GM10248 (cell line): ENCODE data around the gene PPP5C.

Experiments
- CTCF ChIA-PET: fragments of 300-600 bp; sonication (Branson Sonifier 250); formaldehyde crosslinking; extraction: SDS; loops from one replicate; lab custom pipeline; 2021; ENCODE audit warnings: antibody characterized with exemption; lab: Yijun Ruan, JAX
- POLR2A ChIA-PET: fragments of 350-650 bp; sonication (Branson Sonifier 250); formaldehyde crosslinking; extraction: SDS; loops from one replicate; lab custom pipeline; 2020; ENCODE audit warnings: antibody characterized with exemption; lab: Yijun Ruan, JAX
- DNase-seq: peaks from one replicate; pipeline ENCODE4 v3.0.0; 2012; ENCODE audit errors: extremely low spot score
- TF ChIP-seq, protein P1 (sequence below): IDR thresholded peaks from 2 replicates; pipeline ENCODE4 v1.5.1; 2012; ENCODE audit warnings: mild to moderate bottlenecking, low read depth; ENCODE audit errors: extremely low read depth, missing control alignments, control extremely low read depth

The PPP5C gene

DNA sequence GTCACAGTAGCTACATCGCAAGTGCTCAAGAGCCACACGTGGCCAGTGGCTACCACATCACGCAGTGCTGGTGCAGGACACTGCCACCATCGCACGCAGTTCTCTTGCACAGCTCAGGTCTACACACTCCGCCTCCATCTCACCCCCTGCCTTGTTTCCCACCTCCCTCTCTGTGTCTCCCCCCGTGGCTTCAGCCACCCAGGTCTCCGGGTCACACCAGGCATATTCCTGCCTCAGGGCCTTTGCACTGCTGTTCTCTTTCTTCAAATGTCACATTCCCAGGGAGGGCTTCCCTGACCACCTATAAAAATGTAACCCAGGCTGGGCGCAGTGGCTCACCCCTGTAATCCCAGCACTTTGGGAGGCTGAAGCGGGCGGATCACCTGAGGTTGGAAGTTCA is 55.8 kb downstream of the PPP5C start:
- DNase-seq: no peak
- CTCF ChIA-PET: interaction anchor here (1.0 to 7.5 kb wide), 16 partner anchors 12 to 142 kb away, joined by 3 to 70 read pairs (median 5); no protein-coding TSS in a partner anchor
- TF ChIP-seq, protein P1, sequence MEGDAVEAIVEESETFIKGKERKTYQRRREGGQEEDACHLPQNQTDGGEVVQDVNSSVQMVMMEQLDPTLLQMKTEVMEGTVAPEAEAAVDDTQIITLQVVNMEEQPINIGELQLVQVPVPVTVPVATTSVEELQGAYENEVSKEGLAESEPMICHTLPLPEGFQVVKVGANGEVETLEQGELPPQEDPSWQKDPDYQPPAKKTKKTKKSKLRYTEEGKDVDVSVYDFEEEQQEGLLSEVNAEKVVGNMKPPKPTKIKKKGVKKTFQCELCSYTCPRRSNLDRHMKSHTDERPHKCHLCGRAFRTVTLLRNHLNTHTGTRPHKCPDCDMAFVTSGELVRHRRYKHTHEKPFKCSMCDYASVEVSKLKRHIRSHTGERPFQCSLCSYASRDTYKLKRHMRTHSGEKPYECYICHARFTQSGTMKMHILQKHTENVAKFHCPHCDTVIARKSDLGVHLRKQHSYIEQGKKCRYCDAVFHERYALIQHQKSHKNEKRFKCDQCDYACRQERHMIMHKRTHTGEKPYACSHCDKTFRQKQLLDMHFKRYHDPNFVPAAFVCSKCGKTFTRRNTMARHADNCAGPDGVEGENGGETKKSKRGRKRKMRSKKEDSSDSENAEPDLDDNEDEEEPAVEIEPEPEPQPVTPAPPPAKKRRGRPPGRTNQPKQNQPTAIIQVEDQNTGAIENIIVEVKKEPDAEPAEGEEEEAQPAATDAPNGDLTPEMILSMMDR: no peak

GRCh38 chr19:46404055-46404752 is 57.3 kb downstream of the PPP5C start:
- ChIA-PET POLR2A (no interaction called here), CTCF (interaction anchor here (0.6 to 7.5 kb wide), 4 partner anchors 24 to 107 kb away, joined by 3 to 70 read pairs (median 4); no protein-coding TSS in a partner anchor)
- TF ChIP-seq, protein P1: no peak
- DNase-seq: no peak

More for the DNA sequence above, 55.8 kb downstream of the PPP5C start:
- POLR2A ChIA-PET: no interaction called here

GRCh38 chr19:46404753-46405468 is 58.0 kb downstream of the PPP5C start:
- TF ChIP-seq, protein P1: no peak
- POLR2A ChIA-PET: no interaction called here
- no peak for DNase-seq
- CTCF ChIA-PET: interaction anchor here (1.4 to 7.5 kb wide), 3 partner anchors 9 to 109 kb away, joined by 4 to 70 read pairs (median 13); no protein-coding TSS in a partner anchor

DNA sequence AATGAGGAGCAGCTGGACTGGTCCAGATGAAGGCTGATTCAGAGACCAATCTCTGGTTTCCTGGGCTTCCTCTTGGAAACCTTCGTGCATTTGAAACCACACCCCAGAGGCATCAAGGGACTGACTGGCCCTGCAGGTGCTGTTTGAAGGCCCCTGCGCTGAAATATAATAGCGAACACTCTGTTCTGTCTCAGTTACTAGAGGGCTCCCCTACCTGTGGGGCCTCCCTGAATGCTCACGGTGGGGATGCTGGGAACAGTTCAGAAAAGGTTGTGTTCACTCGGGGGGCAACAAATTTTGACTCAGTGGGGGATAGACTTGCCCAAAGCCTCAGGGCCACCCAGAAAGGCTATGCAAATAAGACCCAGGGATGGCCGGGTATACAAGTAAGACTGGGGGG is 60.1 kb downstream of the PPP5C start:
- ChIA-PET POLR2A (no interaction called here), CTCF (interaction anchor here (2.7 kb wide), 1 partner anchor 11 kb away, joined by 13 read pairs; no protein-coding TSS in a partner anchor)
- TF ChIP-seq, protein P1: no peak
- no peak for DNase-seq

DNA sequence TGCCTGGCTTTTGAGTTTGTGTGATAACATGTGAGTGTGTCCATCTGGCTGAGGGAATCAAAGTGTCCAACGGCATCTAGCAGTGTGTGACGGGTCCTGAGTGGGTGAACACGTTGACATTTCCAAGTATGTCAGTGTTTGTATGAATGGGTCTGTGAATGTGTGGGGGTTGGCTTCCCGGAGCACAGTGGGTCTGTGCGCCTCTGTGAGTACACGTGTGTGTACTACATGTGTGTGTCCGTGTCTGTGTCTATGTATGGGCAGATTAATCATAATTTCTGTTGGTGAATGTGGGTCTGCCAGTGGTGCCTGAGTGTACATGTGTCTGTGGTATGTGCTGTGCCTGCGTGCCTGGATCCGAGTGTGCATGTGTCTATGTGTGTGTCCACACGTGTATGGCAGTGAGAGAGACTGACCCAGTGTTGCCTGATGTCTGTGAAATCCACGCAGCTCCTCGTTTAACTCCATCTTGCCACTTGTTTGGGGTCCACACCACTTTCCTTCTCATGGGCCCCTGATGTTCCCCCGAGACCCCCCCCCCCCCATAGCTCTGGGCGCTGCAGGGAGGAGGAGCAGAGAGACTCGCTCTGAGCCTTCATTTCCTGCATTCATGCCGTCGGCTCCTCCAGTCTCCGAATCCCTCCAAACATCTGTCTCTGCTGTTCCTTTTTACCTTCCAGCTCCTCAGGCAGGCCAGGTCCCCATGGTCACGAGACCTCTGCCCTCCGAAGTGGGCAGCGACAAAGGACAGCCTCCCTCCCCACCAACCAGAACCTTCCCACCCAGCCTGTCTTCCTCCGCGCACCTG is 61.2 kb downstream of the PPP5C start:
- POLR2A ChIA-PET: no interaction called here
- TF ChIP-seq, protein P1: no peak
- no peak for DNase-seq
- CTCF ChIA-PET: no interaction called here

DNA sequence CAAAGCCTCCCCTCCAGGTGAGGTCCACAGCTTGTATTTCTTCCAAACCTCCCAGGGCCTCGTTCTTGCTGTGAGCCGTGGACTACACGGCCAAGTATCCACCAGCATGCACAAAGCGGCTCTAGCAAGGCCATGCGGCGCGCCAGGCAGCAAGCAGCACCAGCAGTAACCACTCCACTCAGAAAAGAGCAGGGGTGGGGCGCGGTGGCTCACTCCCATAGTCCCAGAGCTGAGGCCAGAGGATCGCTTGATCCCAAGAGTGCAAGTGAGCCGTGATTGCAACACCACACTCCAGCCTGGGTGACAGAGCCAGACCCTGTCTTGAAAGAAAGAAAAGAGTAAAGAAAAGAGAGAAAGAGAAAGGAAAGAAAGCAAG is 61.8 kb downstream of the PPP5C start:
- POLR2A ChIA-PET: no interaction called here
- TF ChIP-seq, protein P1: no peak
- CTCF ChIA-PET: no interaction called here
- DNase-seq: no peak
